ENCODE results near the gene GLIPR1L2.

DNA sequence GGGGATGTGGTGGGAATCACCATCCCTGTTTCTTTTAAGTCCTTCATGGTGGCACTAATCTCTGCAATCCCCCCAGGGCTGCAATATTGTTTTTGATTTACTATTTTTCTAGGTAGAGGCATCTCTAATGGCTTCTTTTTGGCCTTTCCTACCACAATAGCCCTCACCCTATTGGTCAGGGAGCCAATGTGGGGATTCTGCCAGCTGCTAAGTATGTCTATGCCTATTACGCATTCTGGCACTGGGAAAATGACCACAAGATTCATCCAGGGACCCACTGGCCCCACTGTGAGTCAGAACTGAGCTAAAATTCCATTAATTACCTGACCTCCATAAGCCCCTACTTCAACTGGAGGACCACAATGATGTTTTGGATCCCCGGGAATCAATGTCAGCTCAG lies 15.9 kb upstream of the GLIPR1L2 start:
- TF ChIP-seq CTCF (IDR thresholded peaks at IDR 0.05; ENCODE audit: insufficient read depth, low read length, poor library complexity, severe bottlenecking) (no peak), EZH2phosphoT487 (conservative IDR thresholded peaks at IDR 0.05; ENCODE audit: low read length) (no peak)
